ENCODE measurements around the gene SCN10A. TPM values are rescaled to one million over a fixed set of nuclear protein-coding genes. Genes with fewer than 3 reads are reported as not detected.

Gene SCN10A
- total RNA-seq, 1 experiment from 2014 or later, result not detected

DNA sequence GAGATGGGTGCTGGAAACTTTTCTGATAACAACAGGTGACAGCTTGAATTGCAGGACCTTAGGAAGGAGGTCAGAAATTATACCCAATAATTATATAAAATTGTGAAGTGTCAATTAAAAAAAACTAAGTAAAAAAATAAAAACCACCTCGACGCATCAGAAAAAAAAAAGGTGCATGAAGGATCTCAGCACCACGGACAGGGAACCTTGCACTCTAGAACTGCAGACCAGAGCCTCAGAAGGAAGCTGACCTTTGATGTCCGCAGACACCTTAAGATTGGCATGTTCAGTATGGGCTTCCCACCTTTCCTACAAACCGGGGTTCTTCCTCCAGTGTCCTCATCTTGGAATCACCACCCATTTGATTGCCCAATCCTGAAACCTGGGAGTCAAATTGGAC, 60.9 kb downstream of the SCN10A start:
- Histone ChIP-seq H3K4me1 (replicated peaks) (no peaks in the 10 kb centered on the region), H3K4me3 (no peak overlapping the region), H3K36me3 (no peaks in the 10 kb centered on the region), H3K9me3 (replicated peaks) (no peaks in the 10 kb centered on the region), H3K27ac (no peak overlapping the region), H3K27me3 (replicated peaks) (no peaks in the 10 kb centered on the region)
- DNase-seq (ENCODE audit: low read depth in 1 of 2, low spot score in 2 of 2), result no peak

GRCh38 chr3:38746641-38747040, 69.4 kb downstream of the SCN10A start:
- Histone ChIP-seq H3K9me3 (replicated peaks) (no peaks in the 10 kb centered on the region), H3K4me1 (replicated peaks) (no peaks in the 10 kb centered on the region), H3K27ac (no peak overlapping the region), H3K4me3 (no peak overlapping the region), H3K27me3 (replicated peaks) (peaks cover 13% of the 10 kb centered on the region), H3K36me3 (no peaks in the 10 kb centered on the region)
- no peak for DNase-seq (ENCODE audit: low read depth in 1 of 2, low spot score in 2 of 2)

- Histone ChIP-seq H3K27ac (no peak overlapping the region), H3K36me3 (no peaks in the 10 kb centered on the region), H3K4me1 (replicated peaks) (no peaks in the 10 kb centered on the region)
These were observed 73.0 kb downstream of the SCN10A start for GRCh38 chr3:38743043-38743442.

GRCh38 chr3:38742550-38742949, 73.5 kb downstream of the SCN10A start:
- peaks cover 10% of the 10 kb centered on the region for H3K27me3 ChIP-seq (replicated peaks)
- no peaks in the 10 kb centered on the region for H3K4me1 ChIP-seq (replicated peaks)
- H3K27ac ChIP-seq, result no peak overlapping the region
- no peak overlapping the region for H3K4me3 ChIP-seq
- no peaks in the 10 kb centered on the region for H3K36me3 ChIP-seq
- H3K9me3 ChIP-seq (replicated peaks), result no peaks in the 10 kb centered on the region
- DNase-seq (ENCODE audit: low read depth in 1 of 2, low spot score in 2 of 2), result no peak

More at GRCh38 chr3:38743043-38743442, 73.0 kb downstream of the SCN10A start:
- H3K4me3 ChIP-seq, result no peak overlapping the region
- peaks cover 13% of the 10 kb centered on the region for H3K27me3 ChIP-seq (replicated peaks)
- DNase-seq (ENCODE audit: low read depth in 1 of 2, low spot score in 2 of 2), result no peak
- H3K9me3 ChIP-seq (replicated peaks), result no peaks in the 10 kb centered on the region

DNA sequence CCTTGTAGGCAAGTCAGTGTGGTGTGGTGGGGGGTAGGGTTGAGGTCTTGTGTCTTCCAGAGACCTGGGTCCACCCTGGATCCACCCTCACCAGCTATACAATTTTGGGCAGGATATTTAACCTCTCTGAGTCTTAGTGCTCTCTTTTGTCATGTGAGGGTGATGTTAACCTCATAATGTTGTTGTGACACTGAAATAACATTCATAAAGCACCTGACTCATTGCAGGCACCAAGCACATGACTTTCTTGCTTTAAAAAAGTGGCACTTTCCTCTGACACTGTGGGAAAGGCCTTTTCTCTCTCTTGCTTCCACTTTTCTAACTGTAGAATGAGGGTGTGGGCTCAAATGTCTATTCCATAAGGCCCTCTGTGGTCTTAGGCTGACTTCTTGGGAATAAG, 75.5 kb downstream of the SCN10A start:
- H3K9me3 ChIP-seq (replicated peaks), result no peaks in the 10 kb centered on the region
- H3K27ac ChIP-seq, result no peak overlapping the region
- no peak for DNase-seq (ENCODE audit: low read depth in 1 of 2, low spot score in 2 of 2)
- H3K27me3 ChIP-seq (replicated peaks), result peaks cover 10% of the 10 kb centered on the region
- no peaks in the 10 kb centered on the region for H3K36me3 ChIP-seq
- H3K4me1 ChIP-seq (replicated peaks), result no peaks in the 10 kb centered on the region
- H3K4me3 ChIP-seq, result no peak overlapping the region

GRCh38 chr3:38739931-38740330, 76.1 kb downstream of the SCN10A start:
- no peaks in the 10 kb centered on the region for H3K9me3 ChIP-seq (replicated peaks)
- H3K27me3 ChIP-seq (replicated peaks), result peaks cover 10% of the 10 kb centered on the region
- no peaks in the 10 kb centered on the region for H3K36me3 ChIP-seq
- no peak overlapping the region for H3K27ac ChIP-seq
- DNase-seq (ENCODE audit: low read depth in 1 of 2, low spot score in 2 of 2), result no peak
- H3K4me3 ChIP-seq, result no peak overlapping the region
- H3K4me1 ChIP-seq (replicated peaks), result no peaks in the 10 kb centered on the region

- Histone ChIP-seq H3K27me3 (replicated peaks) (peaks cover 10% of the 10 kb centered on the region), H3K9me3 (replicated peaks) (no peaks in the 10 kb centered on the region), H3K4me3 (no peak overlapping the region), H3K36me3 (no peaks in the 10 kb centered on the region), H3K4me1 (replicated peaks) (no peaks in the 10 kb centered on the region), H3K27ac (no peak overlapping the region)
- DNase-seq (ENCODE audit: low read depth in 1 of 2, low spot score in 2 of 2), result no peak
These were observed 76.7 kb downstream of the SCN10A start for GRCh38 chr3:38739396-38739689.

DNA sequence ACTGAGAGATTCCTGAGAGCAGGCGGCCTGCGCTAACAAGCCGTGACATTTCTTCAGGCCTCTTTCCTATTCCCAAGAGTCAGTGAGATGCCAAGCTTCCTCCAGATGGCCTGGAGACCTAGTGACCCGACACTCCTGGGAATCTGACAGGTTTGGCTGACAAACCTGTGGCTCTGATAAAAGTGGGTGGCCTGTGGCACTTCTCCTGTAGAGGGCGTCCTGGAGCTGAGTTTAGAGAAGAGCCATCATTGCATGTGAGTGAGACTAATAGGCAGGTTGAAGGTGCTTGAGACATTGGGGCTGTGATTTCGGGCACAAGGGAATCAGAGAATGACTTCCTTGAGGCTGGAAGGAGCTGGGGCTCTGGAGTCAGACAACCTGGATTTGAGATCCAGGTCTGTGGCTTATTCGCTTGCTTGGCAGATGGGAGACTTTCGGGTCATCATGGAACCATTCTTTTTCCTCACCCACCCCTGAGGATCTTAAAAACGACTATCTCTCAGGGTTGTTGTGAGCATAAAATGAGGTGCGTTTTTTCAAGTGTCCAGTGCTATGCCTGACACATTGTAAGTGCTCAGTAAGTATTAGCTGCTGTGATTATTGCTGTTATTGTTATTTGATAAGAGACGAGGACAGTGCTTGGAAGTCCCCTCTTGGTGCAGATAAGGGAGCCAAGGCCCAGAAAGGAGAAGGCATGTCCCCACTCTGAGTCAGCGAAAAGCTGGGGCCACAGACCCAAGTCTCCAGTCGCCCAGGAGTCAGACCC, 77.2 kb downstream of the SCN10A start:
- Histone ChIP-seq H3K27me3 (replicated peaks) (peaks cover 8% of the 10 kb centered on the region), H3K4me3 (no peak overlapping the region), H3K4me1 (replicated peaks) (no peaks in the 10 kb centered on the region), H3K36me3 (no peaks in the 10 kb centered on the region), H3K9me3 (replicated peaks) (no peaks in the 10 kb centered on the region), H3K27ac (no peak overlapping the region)
- DNase-seq (ENCODE audit: low read depth in 1 of 2, low spot score in 2 of 2), result peak; percentile 35 to 49

DNA sequence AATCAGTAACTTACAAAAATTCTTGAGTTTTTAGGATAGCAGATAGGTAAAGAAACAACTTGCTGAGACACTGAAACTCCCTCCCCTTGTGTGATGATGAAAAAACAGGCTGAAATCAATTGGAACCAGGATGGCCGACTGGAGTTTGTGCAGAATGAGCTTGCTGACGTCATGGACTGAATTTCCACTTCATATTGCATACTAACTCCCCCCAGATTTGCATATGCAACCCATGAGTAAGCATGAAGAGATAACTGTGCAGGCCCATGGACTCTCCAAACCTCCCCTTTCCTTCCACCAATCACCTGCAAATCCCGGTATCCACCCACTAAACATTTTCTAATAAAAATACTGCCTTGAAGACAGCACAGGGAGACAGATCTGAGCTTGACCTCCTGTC, 84.5 kb downstream of the SCN10A start:
- 0 out of 2 replicates have a peak, but pooled peaks cover 2% of the 10 kb centered on the region for H3K9me3 ChIP-seq (replicated peaks)
- H3K27me3 ChIP-seq (replicated peaks), result no peaks in the 10 kb centered on the region
- no peak for DNase-seq (ENCODE audit: low read depth in 1 of 2, low spot score in 2 of 2)
- no peaks in the 10 kb centered on the region for H3K36me3 ChIP-seq
- H3K27ac ChIP-seq, result no peak overlapping the region
- H3K4me3 ChIP-seq, result no peak overlapping the region
- peaks cover 8% of the 10 kb centered on the region for H3K4me1 ChIP-seq (replicated peaks)

DNA sequence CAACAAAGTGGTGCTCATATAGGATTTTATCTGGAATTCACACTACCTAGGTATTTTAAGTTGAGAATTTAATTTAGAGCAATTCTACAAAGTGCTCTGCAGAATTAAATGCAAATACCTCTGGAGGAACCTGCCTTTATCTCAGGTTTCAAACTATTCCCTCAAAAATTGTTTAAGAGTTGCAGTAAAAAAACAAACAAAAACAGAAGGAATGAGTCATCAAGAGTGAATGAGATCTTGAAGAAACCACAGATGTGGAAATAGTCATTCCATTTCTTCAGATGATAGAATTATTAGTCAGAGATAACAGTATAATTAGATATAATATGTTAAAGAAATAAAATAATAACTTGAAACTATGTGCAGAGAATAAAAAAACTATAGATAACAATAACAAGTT, 85.7 kb downstream of the SCN10A start:
- Histone ChIP-seq H3K36me3 (no peaks in the 10 kb centered on the region), H3K27me3 (replicated peaks) (no peaks in the 10 kb centered on the region), H3K4me3 (no peak overlapping the region), H3K9me3 (replicated peaks) (0 out of 2 replicates have a peak, but pooled peaks cover 2% of the 10 kb centered on the region), H3K4me1 (replicated peaks) (peaks cover 14% of the 10 kb centered on the region), H3K27ac (no peak overlapping the region)
- DNase-seq (ENCODE audit: low read depth in 1 of 2, low spot score in 2 of 2), result peak in 1 of 2 experiments; percentile 33

DNA sequence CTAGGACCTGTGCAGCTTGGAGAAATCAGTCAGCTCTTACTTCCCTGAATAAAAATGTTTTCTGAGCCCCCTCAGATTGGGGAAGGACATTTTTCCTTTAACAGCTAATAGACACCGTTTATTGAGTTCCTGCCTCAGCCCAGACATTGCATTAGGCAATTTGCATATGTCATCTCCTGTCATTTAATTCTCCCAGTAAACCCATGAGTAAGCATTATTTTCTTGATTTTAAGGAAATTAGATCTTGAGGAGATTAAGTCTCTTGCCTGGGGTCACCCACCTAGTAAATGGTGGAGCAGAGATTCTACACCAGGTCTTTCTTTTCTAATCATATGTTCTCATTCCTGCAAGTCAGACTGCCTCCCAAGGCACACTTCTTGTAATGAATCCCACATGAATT, 88.0 kb downstream of the SCN10A start:
- no peaks in the 10 kb centered on the region for H3K36me3 ChIP-seq
- H3K4me1 ChIP-seq (replicated peaks), result peaks cover 27% of the 10 kb centered on the region
- H3K9me3 ChIP-seq (replicated peaks), result 0 out of 2 replicates have a peak, but pooled peaks cover 2% of the 10 kb centered on the region
- H3K27me3 ChIP-seq (replicated peaks), result no peaks in the 10 kb centered on the region
- DNase-seq (ENCODE audit: low read depth in 1 of 2, low spot score in 2 of 2), result no peak
- no peak overlapping the region for H3K4me3 ChIP-seq
- H3K27ac ChIP-seq, result no peak overlapping the region

- Histone ChIP-seq H3K4me3 (no peak overlapping the region), H3K36me3 (no peaks in the 10 kb centered on the region), H3K4me1 (replicated peaks) (peaks cover 37% of the 10 kb centered on the region), H3K27me3 (replicated peaks) (no peaks in the 10 kb centered on the region), H3K9me3 (replicated peaks) (no peaks in the 10 kb centered on the region), H3K27ac (no peak overlapping the region)
- DNase-seq (ENCODE audit: low read depth in 1 of 2, low spot score in 2 of 2), result no peak
These were observed 89.3 kb downstream of the SCN10A start for GRCh38 chr3:38726751-38727150.

DNA sequence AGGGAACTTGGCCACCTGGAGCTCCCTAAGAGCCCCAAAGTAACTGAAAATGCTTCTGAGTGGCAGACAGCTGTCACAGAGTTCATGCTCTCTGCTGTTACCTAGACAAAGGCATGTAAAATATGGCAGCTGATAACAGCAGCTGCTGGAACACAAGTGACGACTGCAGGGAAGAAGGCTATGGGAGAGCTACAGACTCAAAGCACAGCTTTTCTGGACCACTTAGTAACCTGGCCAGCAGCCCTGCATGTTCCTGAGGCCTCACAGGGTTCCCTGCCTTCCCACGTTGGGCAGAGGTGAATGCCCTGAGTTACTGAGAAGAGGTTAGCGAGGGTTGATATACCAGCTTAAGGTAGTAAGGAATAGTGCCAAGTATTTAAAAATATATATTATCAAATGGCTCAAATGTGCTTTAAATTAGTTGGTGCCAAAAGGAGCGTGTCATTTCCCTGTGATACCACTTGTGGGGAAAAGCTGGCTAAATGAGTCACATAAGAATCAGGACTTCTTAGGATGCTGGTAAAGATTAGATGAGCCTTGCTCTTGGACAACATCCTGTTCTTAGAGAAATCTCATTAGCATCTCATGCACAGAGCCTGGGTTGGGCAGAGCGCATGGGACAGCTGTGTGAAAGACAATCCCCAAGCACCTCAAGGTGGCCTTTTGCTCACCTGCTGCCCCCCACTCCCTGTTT, 90.1 kb downstream of the SCN10A start:
- Histone ChIP-seq H3K9me3 (replicated peaks) (no peaks in the 10 kb centered on the region), H3K4me1 (replicated peaks) (peaks cover 37% of the 10 kb centered on the region), H3K27ac (no peak overlapping the region), H3K36me3 (no peaks in the 10 kb centered on the region), H3K27me3 (replicated peaks) (no peaks in the 10 kb centered on the region), H3K4me3 (no peak overlapping the region)
- DNase-seq (ENCODE audit: low read depth in 1 of 2, low spot score in 2 of 2), result no peak

GRCh38 chr3:38724392-38724736, 91.7 kb downstream of the SCN10A start:
- H3K27me3 ChIP-seq (replicated peaks), result no peaks in the 10 kb centered on the region
- H3K9me3 ChIP-seq (replicated peaks), result no peaks in the 10 kb centered on the region
- H3K27ac ChIP-seq, result no peak overlapping the region
- peaks cover 29% of the 10 kb centered on the region for H3K4me1 ChIP-seq (replicated peaks)
- H3K4me3 ChIP-seq, result no peak overlapping the region
- H3K36me3 ChIP-seq, result no peaks in the 10 kb centered on the region
- no peak for DNase-seq (ENCODE audit: low read depth in 1 of 2, low spot score in 2 of 2)
